GM12878 (cell line): ENCODE data around the gene MAP4K2. TPM values are rescaled to one million over a fixed set of nuclear protein-coding genes. Genes with fewer than 3 reads are reported as not detected.

ENCODE experiments used
- ATAC-seq: fragments of 200-7000 bp; cut with Tn5 transposase; 3 replicates; pipeline ENCODE4 v1.9.1; 2020; ENCODE audit warnings: mild to moderate bottlenecking, moderate library complexity
- BruUV-seq: library from RNA; stranded (reverse); fragments of 400-500 nt; replicated peaks from 2 replicates; lab custom pipeline; 2021; lab: Mats Ljungman, UMichigan
- CTCF ChIA-PET: fragments of 300-600 bp; sonication (Branson Sonifier 250); formaldehyde crosslinking; extraction: SDS; loops from one replicate; lab custom pipeline; 2021; ENCODE audit warnings: inconsistent platforms; lab: Yijun Ruan, JAX
- POLR2A ChIA-PET: fragments of 350-600 bp; formaldehyde crosslinking; extraction: SDS; loops from one replicate; lab custom pipeline; 2021; ENCODE audit warnings: inconsistent platforms; lab: Charles Lee
- RAD21 ChIA-PET: fragments of 300-600 bp; sonication (Branson Sonifier 250); formaldehyde crosslinking; loops from one replicate; lab custom pipeline; 2023; ENCODE audit warnings: antibody characterized with exemption; ENCODE audit not compliant: unreplicated experiment; lab: Charles Lee
- SMC1A ChIA-PET: fragments of 300-600 bp; sonication (Branson Sonifier 250); formaldehyde crosslinking; loops from one replicate; lab custom pipeline; 2023; ENCODE audit not compliant: unreplicated experiment, uncharacterized antibody; lab: Charles Lee
- DNase-seq: peaks from one replicate; pipeline ENCODE4 v3.0.0-alpha.2; 2011; ENCODE audit warnings: low read depth, low spot score
- FAIRE-seq: peaks from 3 replicates; lab custom pipeline; 2011; peaks lifted over from hg19 to GRCh38; lab: Jason Lieb, UNC
- H2AFZ ChIP-seq: 2 replicates; pipeline ENCODE4 v1.6.0; 2011; ENCODE audit warnings: low read depth, low read length, control low read depth; ENCODE audit not compliant: control insufficient read depth
- H3K27ac ChIP-seq: 2 replicates; pipeline ENCODE4 v1.5.1; 2011; ENCODE audit warnings: control low read depth; ENCODE audit not compliant: control insufficient read depth, insufficient read depth
- H3K27me3 ChIP-seq, 2 experiments: replicated peaks in 1 of 2; 2 replicates each; pipeline versions ENCODE4 v1.6.0 to v1.6.1; 2011; ENCODE audit warnings: low read length in 1 of 2; ENCODE audit not compliant: control insufficient read depth in 2 of 2, insufficient read depth in 2 of 2
- H3K36me3 ChIP-seq, 2 experiments: 2 replicates each; pipeline ENCODE4 v1.5.1; 2011; ENCODE audit warnings: low read length in 1 of 2; ENCODE audit not compliant: control insufficient read depth in 2 of 2, insufficient read depth in 2 of 2
- H3K4me1 ChIP-seq: 2 replicates; pipeline ENCODE4 v1.6.1; 2011; ENCODE audit warnings: mild to moderate bottlenecking, low read length, moderate library complexity, mixed read lengths; ENCODE audit not compliant: control insufficient read depth, insufficient read depth
- H3K4me2 ChIP-seq: 2 replicates; pipeline ENCODE4 v1.6.0; 2011; ENCODE audit warnings: control low read depth; ENCODE audit not compliant: control insufficient read depth, insufficient read depth
- H3K4me3 ChIP-seq: fragments of 200-600 bp; sonication (generic); 2 replicates; pipeline ENCODE4 v1.5.1; 2016
- H3K79me2 ChIP-seq: 2 replicates; pipeline ENCODE4 v1.6.0; 2011; ENCODE audit warnings: low read length; ENCODE audit not compliant: control insufficient read depth, insufficient read depth
- H3K9ac ChIP-seq: 2 replicates; pipeline ENCODE4 v1.8.0; 2011; ENCODE audit warnings: low read length, control low read depth, mixed read lengths; ENCODE audit not compliant: control insufficient read depth, insufficient read depth
- H3K9me3 ChIP-seq: replicated peaks from 3 replicates; pipeline ENCODE4 v1.5.1; 2011; ENCODE audit warnings: mild to moderate bottlenecking, low read length; ENCODE audit not compliant: control insufficient read depth, insufficient read depth
- H4K20me1 ChIP-seq: 2 replicates; pipeline ENCODE4 v1.6.0; 2011; ENCODE audit not compliant: control insufficient read depth, insufficient read depth
- BCLAF1 ChIP-seq: fragments of 450-650 bp; IDR thresholded peaks from 2 replicates; pipeline ENCODE4 v1.6.1; 2017; ENCODE audit warnings: antibody characterized with exemption, mild to moderate bottlenecking, moderate library complexity
- CBX5 ChIP-seq: sonication (generic); IDR thresholded peaks from 2 replicates; pipeline ENCODE4 v1.6.1; 2016; ENCODE audit warnings: low read depth, moderate library complexity, mild to moderate bottlenecking, inconsistent platforms
- CHD2 ChIP-seq: IDR thresholded peaks from 2 replicates; pipeline ENCODE4 v1.6.1; 2011; ENCODE audit warnings: low read depth, low read length, improper control_type of control experiment, borderline replicate concordance
- DPF2 ChIP-seq: fragments of 450-650 bp; IDR thresholded peaks from 2 replicates; pipeline ENCODE4 v1.6.1; 2017; ENCODE audit warnings: mild to moderate bottlenecking
- EGR1 ChIP-seq, 2 experiments: IDR thresholded peaks; 1 replicate in 1 of 2; 2 replicates in 1 of 2; pipeline ENCODE4 v1.6.1; 2011 to 2012; ENCODE audit warnings: low read depth in 2 of 2, low read length in 2 of 2, borderline replicate concordance in 1 of 2, mild to moderate bottlenecking in 1 of 2, moderate library complexity in 1 of 2
- IKZF1 ChIP-seq: fragments of 450-650 bp; conservative IDR thresholded peaks from 2 replicates; pipeline ENCODE4 v1.6.1; 2017; ENCODE audit warnings: antibody characterized with exemption, mild to moderate bottlenecking
- MXI1 ChIP-seq: fragments of 150-350 bp; IDR thresholded peaks from 2 replicates; pipeline ENCODE4 v1.6.1; 2011; ENCODE audit warnings: low read depth, mild to moderate bottlenecking, inconsistent platforms, low read length, improper control_type of control experiment
- PAX8 ChIP-seq: fragments of 450-650 bp; IDR thresholded peaks from 2 replicates; pipeline ENCODE4 v1.6.1; 2017; ENCODE audit warnings: mild to moderate bottlenecking, moderate library complexity
- PML ChIP-seq: IDR thresholded peaks from 2 replicates; pipeline ENCODE4 v1.6.1; 2012; ENCODE audit warnings: low read length, inconsistent platforms
- RAD21 ChIP-seq: IDR thresholded peaks from 2 replicates; pipeline ENCODE4 v1.6.1; 2011; ENCODE audit warnings: mild to moderate bottlenecking, low read depth, low read length, moderate library complexity; ENCODE audit not compliant: insufficient read depth
- RCOR1 ChIP-seq: conservative IDR thresholded peaks from 2 replicates; pipeline ENCODE4 v1.6.1; 2012; ENCODE audit warnings: low read depth, low read length, improper control_type of control experiment
- RFX5 ChIP-seq: IDR thresholded peaks from 2 replicates; pipeline ENCODE4 v1.6.1; 2011; ENCODE audit warnings: low read depth, low read length, improper control_type of control experiment
- SMAD5 ChIP-seq: IDR thresholded peaks from 2 replicates; pipeline ENCODE4 v1.6.1; 2016; ENCODE audit warnings: antibody characterized with exemption, low read depth
- STAT1 ChIP-seq: fragments of 450-650 bp; conservative IDR thresholded peaks from 2 replicates; pipeline ENCODE4 v1.6.1; 2014; ENCODE audit warnings: antibody characterized with exemption, mild to moderate bottlenecking
- ZSCAN29 ChIP-seq: fragments of 450-650 bp; IDR thresholded peaks from 2 replicates; pipeline ENCODE4 v1.6.1; 2017; ENCODE audit warnings: mild to moderate bottlenecking, moderate library complexity
- WGBS: methylation state at CpG from one replicate; pipeline ENCODE4 v1.1.6; 2016; ENCODE audit warnings: low lambda C conversion rate; ENCODE audit not compliant: insufficient replicate concordance, insufficient coverage; ENCODE audit errors: missing lambda C conversion rate; 5-methylcytosine and 5-hydroxymethylcytosine counted together
- in situ Hi-C: fragments of 300-500 bp; cut with MboI; formaldehyde crosslinking; loops from 9 replicates; pipeline ENCODE4 v1.14.3; 2018; ENCODE audit warnings: mixed read lengths
- intact Hi-C: fragments of 100-400 bp; cut with micrococcal nuclease; formaldehyde crosslinking; loops from one replicate; pipeline ENCODE4 v1.14.2; 2022; ENCODE audit not compliant: unreplicated experiment
- polyA plus RNA-seq, 11 experiments: library from polyadenylated mRNA; depleted of rRNA in 4 of 11; unstranded in 6 of 11; stranded (reverse) in 5 of 11; fragments of >200 nt; fragmentation: Nextera tagmentation in 4 of 11; fragmentation: Illumina TruSeq in 1 of 11; extraction: Ambion mirVana in 4 of 11; extraction: Trizol in 1 of 11; gene quantifications; 1 replicate in 1 of 11; 2 replicates in 10 of 11; pipeline versions ENCODE4 v1.2.1 to v1.2.3, GENCODE V29; 2011 to 2016; ENCODE audit warnings: inconsistent platforms in 2 of 11, missing spikeins in 2 of 11, low read depth in 1 of 11
- total RNA-seq, 4 experiments: library from RNA; depleted of rRNA in 3 of 4; stranded (reverse); fragments of >200 nt in 3 of 4; fragmentation: Illumina TruSeq in 1 of 4; extraction: Trizol in 1 of 4; gene quantifications; 2 replicates each; pipeline versions ENCODE4 v1.2.1 to v1.2.3, GENCODE V29; 2013 to 2021
- TF ChIP-seq, protein P1 (sequence below): fragments of 450-650 bp; IDR thresholded peaks from 2 replicates; pipeline ENCODE4 v1.6.1; 2017; ENCODE audit warnings: mild to moderate bottlenecking, moderate library complexity

MAP4K2 gene
- total and polyA plus RNA-seq, 10 of the 15 experiments (the other 5 are each of a cell fraction or from before 2014, with no cell fraction given): 0.98 to 78.1 (median 48.9) TPM

DNA sequence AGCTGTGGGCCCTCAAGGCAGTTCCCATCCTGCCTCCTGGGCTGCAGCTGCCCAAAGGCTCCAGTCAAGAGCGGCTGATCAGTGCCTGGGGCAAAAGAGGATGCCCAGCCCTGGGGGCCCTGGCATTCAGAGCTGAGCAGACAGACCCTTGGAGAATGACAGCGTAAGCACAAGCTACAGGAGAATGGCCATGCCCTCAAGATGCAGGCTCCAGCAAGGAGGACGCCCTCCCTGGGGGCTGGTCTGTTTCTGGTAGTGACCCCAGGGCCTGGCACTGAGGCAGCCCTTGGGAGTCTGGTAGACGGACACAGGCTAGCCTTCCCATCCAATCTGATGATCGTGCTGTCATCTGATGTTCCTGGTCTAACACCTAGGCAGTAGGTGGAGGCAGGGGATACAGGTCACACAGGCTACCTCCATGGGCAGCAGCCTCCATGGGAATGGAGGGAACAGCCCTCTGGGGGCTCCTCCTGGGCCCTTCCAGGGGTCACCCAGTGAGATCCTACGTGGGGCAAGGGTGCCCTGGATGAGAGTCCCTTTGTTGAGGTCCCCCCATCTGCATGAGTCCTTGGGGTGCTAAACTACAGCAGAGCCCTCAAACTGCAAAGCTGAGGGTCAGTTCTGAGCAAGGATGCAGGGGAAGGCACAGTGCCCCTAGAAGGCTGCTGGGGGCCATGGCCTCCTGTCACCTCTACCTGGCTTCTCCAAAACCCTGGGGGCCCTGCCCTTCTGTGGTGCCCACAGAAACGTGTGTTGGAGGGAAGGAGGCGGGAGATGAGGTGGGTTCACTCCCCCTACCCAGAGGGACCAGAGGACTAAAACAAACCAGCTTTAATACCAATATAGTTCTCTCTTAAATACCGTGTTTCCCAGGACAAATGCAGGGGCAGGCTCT lies 14.4 kb downstream of the MAP4K2 start:
- no peak overlapping the region for H3K9ac ChIP-seq
- no peaks in the 10 kb centered on the region for H3K79me2 ChIP-seq

More for the DNA sequence above, 14.4 kb downstream of the MAP4K2 start:
- ChIA-PET RAD21 (interaction anchor here (0.7 to 1.2 kb wide), 4 partner anchors 10 to 60 kb away, joined by 3 to 6 read pairs (median 4); partner anchors contain the start of gene SF1), CTCF (interaction anchor here (0.6 to 5.2 kb wide), 8 partner anchors 10 to 333 kb away, joined by 3 to 41 read pairs (median 4); partner anchors contain the start of genes CDC42BPG, FAU, MAP4K2 and SF1)
- WGBS: 70% methylated on average over 9 of the region's 9 CpGs
- in situ Hi-C loops: no loop called here
- peaks cover 5 to 11% of the 10 kb centered on the region in 2 experiments; a peak in 3 of 4 replicates for H3K36me3 ChIP-seq
- intact Hi-C loops: no loop called here
- FAIRE-seq: no peak
- TF ChIP-seq DPF2 (no peak), PAX8 (no peak), RAD21 (no peak), ZSCAN29 (no peak), CBX5 (no peak), SMAD5 (no peak), BCLAF1 (no peak), IKZF1 (no peak), PML (no peak), RFX5 (no peak), STAT1 (no peak), EGR1 (IDR thresholded peaks at IDR 0.05; ENCODE audit: borderline replicate concordance in 1 of 2, low read depth in 2 of 2, low read length in 2 of 2) (no peak), RCOR1 (no peak), MXI1 (no peak), CHD2 (no peak)
- TF ChIP-seq, protein P1, sequence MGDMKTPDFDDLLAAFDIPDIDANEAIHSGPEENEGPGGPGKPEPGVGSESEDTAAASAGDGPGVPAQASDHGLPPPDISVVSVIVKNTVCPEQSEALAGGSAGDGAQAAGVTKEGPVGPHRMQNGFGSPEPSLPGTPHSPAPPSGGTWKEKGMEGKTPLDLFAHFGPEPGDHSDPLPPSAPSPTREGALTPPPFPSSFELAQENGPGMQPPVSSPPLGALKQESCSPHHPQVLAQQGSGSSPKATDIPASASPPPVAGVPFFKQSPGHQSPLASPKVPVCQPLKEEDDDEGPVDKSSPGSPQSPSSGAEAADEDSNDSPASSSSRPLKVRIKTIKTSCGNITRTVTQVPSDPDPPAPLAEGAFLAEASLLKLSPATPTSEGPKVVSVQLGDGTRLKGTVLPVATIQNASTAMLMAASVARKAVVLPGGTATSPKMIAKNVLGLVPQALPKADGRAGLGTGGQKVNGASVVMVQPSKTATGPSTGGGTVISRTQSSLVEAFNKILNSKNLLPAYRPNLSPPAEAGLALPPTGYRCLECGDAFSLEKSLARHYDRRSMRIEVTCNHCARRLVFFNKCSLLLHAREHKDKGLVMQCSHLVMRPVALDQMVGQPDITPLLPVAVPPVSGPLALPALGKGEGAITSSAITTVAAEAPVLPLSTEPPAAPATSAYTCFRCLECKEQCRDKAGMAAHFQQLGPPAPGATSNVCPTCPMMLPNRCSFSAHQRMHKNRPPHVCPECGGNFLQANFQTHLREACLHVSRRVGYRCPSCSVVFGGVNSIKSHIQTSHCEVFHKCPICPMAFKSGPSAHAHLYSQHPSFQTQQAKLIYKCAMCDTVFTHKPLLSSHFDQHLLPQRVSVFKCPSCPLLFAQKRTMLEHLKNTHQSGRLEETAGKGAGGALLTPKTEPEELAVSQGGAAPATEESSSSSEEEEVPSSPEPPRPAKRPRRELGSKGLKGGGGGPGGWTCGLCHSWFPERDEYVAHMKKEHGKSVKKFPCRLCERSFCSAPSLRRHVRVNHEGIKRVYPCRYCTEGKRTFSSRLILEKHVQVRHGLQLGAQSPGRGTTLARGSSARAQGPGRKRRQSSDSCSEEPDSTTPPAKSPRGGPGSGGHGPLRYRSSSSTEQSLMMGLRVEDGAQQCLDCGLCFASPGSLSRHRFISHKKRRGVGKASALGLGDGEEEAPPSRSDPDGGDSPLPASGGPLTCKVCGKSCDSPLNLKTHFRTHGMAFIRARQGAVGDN: no peak
- TF ChIP-seq, all 136 proteins: peak for 0
- H3K9me3 ChIP-seq: no peaks in the 10 kb centered on the region
- ATAC-seq (no peak; the same call in 2 of the 3 replicates), DNase-seq (no peak)
- ChIA-PET SMC1A (interaction anchor here (0.7 to 2.6 kb wide), 2 partner anchors 11 to 13 kb away, joined by 3 to 9 read pairs; no protein-coding TSS in a partner anchor), POLR2A (interaction anchor here (1.0 kb wide), 1 partner anchor 14 kb away, joined by 3 read pairs; no protein-coding TSS in a partner anchor)
- H3K27ac ChIP-seq: no peak overlapping the region
- no peak overlapping the region for H2AFZ ChIP-seq
- no TSS peak for BruUV-seq
- H3K4me3 ChIP-seq: no peak overlapping the region
- H3K27me3 ChIP-seq: no peaks in the 10 kb centered on the region
- H3K4me2 ChIP-seq: no peak overlapping the region
- H4K20me1 ChIP-seq: no peaks in the 10 kb centered on the region
- no peaks in the 10 kb centered on the region for H3K4me1 ChIP-seq
